ENCODE data around the gene ROPN1L.

- TF ChIP-seq CTCF (IDR thresholded peaks at IDR 0.05) (no peak), POLR2A (IDR thresholded peaks at IDR 0.05) (no peak)
Observed at GRCh38 chr5:10499066-10499465, 57.4 kb downstream of the ROPN1L start.
